SW 1271 (cell line): Measurements from ENCODE around the gene XYLT2.
"Not testable (repeated sequence)": the region's sequence is repeated elsewhere in the genome, so short reads cannot be mapped to it uniquely, and the experiment has no call there.

Source experiments
- DNase-seq, 2 experiments: peaks; one replicate each; lab custom pipeline; 2025; lab: John Stamatoyannopoulos, UW

XYLT2 gene

GRCh38 chr17:50345432-50346312 lies at the start of gene XYLT2:
Gene XYLT2 (plus strand): TSS chr17:50346126. CDS start chr17:50346141, 15 bp downstream.
- peak in 1 of 2 experiments; percentile 73 for DNase-seq

GRCh38 chr17:50297407-50297865 lies 48.5 kb upstream of the XYLT2 start:
- DNase-seq, result peak in 1 of 2 experiments; percentile 63

DNA sequence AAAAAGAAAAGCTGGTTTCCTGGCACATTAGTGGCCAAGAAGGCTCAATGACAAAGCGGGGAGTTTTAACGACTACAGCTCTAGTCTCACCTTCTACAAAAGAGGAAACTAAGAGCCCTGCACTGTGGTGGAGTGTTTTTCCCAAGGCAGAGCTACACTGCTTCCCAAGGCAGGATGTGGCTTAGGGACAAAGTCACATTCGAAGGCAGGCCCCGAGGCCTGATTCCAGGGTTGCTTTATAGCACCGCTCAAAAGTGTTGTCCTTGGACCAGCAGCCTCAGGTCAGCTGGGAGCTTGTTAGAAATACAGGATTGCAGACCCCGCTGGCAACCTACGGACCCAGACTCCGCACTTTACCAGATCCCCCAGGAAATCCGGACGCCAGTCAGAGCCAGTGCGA lies 47.9 kb upstream of the XYLT2 start:
- DNase-seq, result no peak

- no peak for DNase-seq
Measured at GRCh38 chr17:50299776-50300175, 46.1 kb upstream of the XYLT2 start.

GRCh38 chr17:50300824-50301223 lies 45.1 kb upstream of the XYLT2 start:
- DNase-seq, result not testable (repeated sequence)

- no peak for DNase-seq
Measured at GRCh38 chr17:50301891-50302584, 43.9 kb upstream of the XYLT2 start.

DNA sequence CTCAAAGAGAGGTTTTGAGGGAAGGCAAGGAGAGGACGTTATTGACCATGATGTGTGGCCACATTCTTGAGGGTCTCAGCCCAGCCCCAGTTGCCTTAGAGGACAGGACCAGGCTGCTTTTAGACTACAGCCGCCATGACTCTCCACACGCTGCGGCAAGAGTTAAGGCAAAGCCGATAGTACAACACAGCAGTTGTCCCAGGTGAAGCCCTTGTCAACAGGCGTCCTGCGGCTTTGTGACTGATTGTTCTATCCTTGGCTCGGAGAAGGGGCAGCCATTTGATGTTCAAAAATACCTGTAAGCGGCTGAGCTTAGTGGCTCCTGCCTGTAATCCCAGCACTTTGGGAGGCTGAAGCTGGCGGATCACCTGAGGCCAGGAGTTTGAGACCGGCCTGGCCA lies 42.9 kb upstream of the XYLT2 start:
- DNase-seq, result no peak

- DNase-seq, result no peak
Measured at GRCh38 chr17:50303596-50303995, 42.3 kb upstream of the XYLT2 start.

GRCh38 chr17:50304781-50305404 lies 41.0 kb upstream of the XYLT2 start:
- DNase-seq, result no peak

- no peak for DNase-seq
Measured at GRCh38 chr17:50307654-50308053, 38.3 kb upstream of the XYLT2 start.

GRCh38 chr17:50308666-50309065 lies 37.3 kb upstream of the XYLT2 start:
- DNase-seq, result no peak

- no peak for DNase-seq
Measured at GRCh38 chr17:50310455-50311111, 35.3 kb upstream of the XYLT2 start.

GRCh38 chr17:50311112-50311460 lies 34.8 kb upstream of the XYLT2 start:
- DNase-seq, result no peak

DNA sequence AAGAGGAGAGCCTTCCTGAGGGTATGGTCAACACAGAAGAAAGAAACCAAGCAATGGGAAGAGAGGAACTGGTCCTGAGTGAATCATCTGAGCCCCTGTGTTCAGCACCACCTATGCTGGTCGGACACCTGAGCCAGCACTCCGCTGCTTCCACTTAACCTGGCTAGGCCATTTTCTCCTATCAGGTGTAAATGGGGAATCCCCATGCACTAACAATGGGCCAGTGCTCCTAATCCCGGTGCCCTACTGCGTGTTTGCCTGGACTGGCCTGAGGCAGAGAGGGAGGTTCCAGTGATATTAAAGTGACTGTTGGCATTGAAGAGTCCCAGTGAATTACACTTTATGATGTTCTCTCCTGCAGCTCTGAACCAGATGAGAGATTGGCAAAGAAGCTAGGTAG lies 34.4 kb upstream of the XYLT2 start:
- no peak for DNase-seq

DNA sequence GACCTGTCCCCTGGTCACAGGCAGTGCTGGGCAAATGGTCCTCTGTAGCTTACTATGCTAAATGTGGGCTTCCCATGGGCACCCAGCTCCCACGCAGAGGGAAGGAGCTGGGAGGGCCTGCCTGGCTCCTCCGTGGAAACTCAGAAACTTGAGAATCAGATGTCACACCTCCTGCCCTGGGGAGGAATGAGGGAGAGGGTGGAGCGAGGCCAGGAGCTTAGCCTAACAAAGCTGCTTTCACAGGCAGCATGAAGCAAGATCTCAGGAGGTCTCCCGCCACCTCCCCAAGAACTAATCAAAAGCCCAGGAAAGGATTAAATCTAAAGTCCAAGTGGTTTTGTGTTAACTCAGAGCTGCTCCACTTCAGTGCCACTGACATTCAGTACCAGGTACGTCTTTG lies 33.6 kb upstream of the XYLT2 start:
- DNase-seq, result no peak

GRCh38 chr17:50314456-50315011 lies 31.4 kb upstream of the XYLT2 start:
- DNase-seq, result no peak

DNA sequence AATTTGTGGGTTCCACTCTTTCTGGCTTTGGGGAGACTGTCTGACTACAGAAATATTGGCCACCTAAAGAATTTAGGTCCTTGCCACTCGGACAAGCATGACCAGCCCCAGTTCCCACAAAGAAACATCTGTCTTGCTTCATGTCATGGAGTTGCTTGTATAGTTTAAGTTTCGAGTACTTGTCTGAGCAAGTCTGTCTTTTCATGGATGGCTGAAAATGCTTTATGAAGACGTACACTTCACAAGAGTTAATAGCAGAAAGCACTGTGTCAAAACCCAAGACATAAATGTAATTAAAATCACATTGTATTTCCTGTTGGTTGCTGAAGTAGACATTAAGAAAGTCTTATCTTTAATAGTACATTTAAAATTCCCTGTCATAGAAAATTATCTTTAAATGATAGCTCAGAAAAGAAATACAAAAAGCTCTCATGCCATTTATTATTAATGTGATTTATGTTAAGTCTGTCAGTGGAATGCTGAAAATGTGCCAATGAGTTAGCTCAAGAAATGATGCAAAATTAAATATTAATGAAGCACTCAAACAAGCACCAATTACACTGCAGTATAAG lies 29.8 kb upstream of the XYLT2 start:
- no peak for DNase-seq

GRCh38 chr17:50316660-50317059 lies 29.3 kb upstream of the XYLT2 start:
- DNase-seq, result not testable (repeated sequence)

DNA sequence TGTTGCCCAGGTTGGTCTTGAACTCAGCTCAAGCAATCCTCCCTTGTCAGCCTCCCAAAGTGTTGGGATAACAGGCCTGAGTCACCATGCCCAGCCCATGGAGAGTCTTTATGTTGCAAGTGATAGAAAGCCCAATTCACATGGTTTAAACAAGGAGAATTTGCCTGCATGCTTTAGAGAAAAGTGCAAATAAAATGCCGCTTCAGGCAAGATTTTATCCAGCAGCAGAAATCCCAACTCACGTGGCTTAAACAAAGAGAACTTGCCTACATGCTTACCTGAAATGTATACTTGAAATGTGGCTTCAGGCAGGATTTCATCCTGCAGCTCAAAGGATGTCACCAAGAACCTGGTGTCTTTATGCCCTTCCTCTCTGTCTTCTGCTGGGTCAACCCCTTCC lies 28.8 kb upstream of the XYLT2 start:
- DNase-seq, result no peak

GRCh38 chr17:50318501-50319285 lies 27.2 kb upstream of the XYLT2 start:
- no peak for DNase-seq
